Tibial nerve (tissue), 4 donors: ENCODE results near the gene STARD13. TPM values are rescaled to one million over a fixed set of nuclear protein-coding genes. Genes with fewer than 3 reads are reported as not detected.
A peak's percentile ranks its signal among the peaks of the same experiment; 100 is the strongest.

ENCODE experiments used
- DNase-seq, 2 donors: peaks; one replicate each; pipeline ENCODE4 v3.0.0-alpha.2; 2019; ENCODE audit warnings: low spot score in 2 of 2
- H3K27ac ChIP-seq, 4 donors: fragments of 200-600 bp; sonication (generic) in 3 of 4; one replicate each; pipeline ENCODE4 v1.5.1; 2017 to 2019; ENCODE audit warnings: mild to moderate bottlenecking in 1 of 4
- H3K27me3 ChIP-seq, 2 donors: fragments of 200-600 bp; sonication (generic) in 1 of 2; one replicate each; pipeline versions ENCODE4 v1.5.1 to v1.6.0; 2017 to 2019
- H3K36me3 ChIP-seq, 3 donors: fragments of 200-600 bp; sonication (generic); one replicate each; pipeline ENCODE4 v1.5.1; 2018 to 2019
- H3K4me1 ChIP-seq, 4 donors: fragments of 200-600 bp; sonication (generic) in 3 of 4; one replicate each; pipeline ENCODE4 v1.5.1; 2017 to 2019
- H3K4me3 ChIP-seq, 4 donors: fragments of 200-600 bp; sonication (generic) in 3 of 4; one replicate each; pipeline ENCODE4 v1.5.1; 2017 to 2019; ENCODE audit warnings: mild to moderate bottlenecking in 1 of 4, moderate library complexity in 1 of 4
- H3K9me3 ChIP-seq, 4 donors: fragments of 200-600 bp; sonication (generic) in 3 of 4; one replicate each; pipeline ENCODE4 v1.5.1; 2017 to 2019
- CTCF ChIP-seq, 5 experiments: fragments of 200-600 bp in 3 of 5; fragments of 450-650 bp in 2 of 5; sonication (generic) in 3 of 5; IDR thresholded peaks; one replicate each; pipeline ENCODE4 v1.5.1; 2016 to 2019; ENCODE audit warnings: antibody characterized with exemption in 5 of 5, mild to moderate bottlenecking in 3 of 5, moderate library complexity in 2 of 5
- EP300 ChIP-seq, 2 donors: sonication (generic); formaldehyde crosslinking; IDR thresholded peaks; one replicate each; pipeline ENCODE4 v1.6.1; 2017; ENCODE audit warnings: antibody characterized with exemption in 2 of 2, mild to moderate bottlenecking in 1 of 2
- POLR2A ChIP-seq, 2 donors: fragments of 450-650 bp; IDR thresholded peaks; one replicate each; pipeline ENCODE4 v1.6.1; 2017; ENCODE audit warnings: antibody characterized with exemption in 2 of 2, mild to moderate bottlenecking in 2 of 2, moderate library complexity in 2 of 2
- WGBS, 2 donors: methylation state at CpG; one replicate each; pipeline ENCODE4 v1.1.5; 2018; 5-methylcytosine and 5-hydroxymethylcytosine counted together
- total RNA-seq, 4 donors: library from RNA; depleted of rRNA; stranded (reverse); fragments of >200 nt; gene quantifications; one replicate each; pipeline ENCODE4 v1.1.0, GENCODE V29; 2016

The STARD13 gene
- total RNA-seq, 4 donors from 2014 or later: 52.7 to 125 (median 80.0) TPM

- Histone ChIP-seq H3K4me1 (peaks cover 0 to 92% (median 52%) of the 10 kb centered on the region in 4 donors), H3K9me3 (no peaks in the 10 kb centered on the region), H3K36me3 (no peaks in the 10 kb centered on the region), H3K27me3 (no peaks in the 10 kb centered on the region), H3K4me3 (no peak overlapping the region), H3K27ac (peak overlapping the region in 3 of 4 donors; percentile 53 to 76 (median 75))
- no peak for DNase-seq
- WGBS, 2 donors: 64 to 73% methylated on average over 5 of the region's 5 CpGs
- TF ChIP-seq EP300 (IDR thresholded peaks at IDR 0.05) (no peak), CTCF (IDR thresholded peaks at IDR 0.05) (no peak), POLR2A (IDR thresholded peaks at IDR 0.05) (no peak)
These were observed 112.6 kb downstream of the STARD13 start for GRCh38 chr13:33172911-33173310.

GRCh38 chr13:33172400-33172799, 113.2 kb downstream of the STARD13 start:
- Histone ChIP-seq H3K4me3 (no peak overlapping the region), H3K9me3 (no peaks in the 10 kb centered on the region), H3K36me3 (no peaks in the 10 kb centered on the region), H3K4me1 (peaks cover 0 to 95% (median 55%) of the 10 kb centered on the region in 4 donors), H3K27ac (peak overlapping the region in 3 of 4 donors; percentile 53 to 76 (median 75)), H3K27me3 (no peaks in the 10 kb centered on the region)
- WGBS, 2 donors: 62 to 69% methylated on average over 2 of the region's 2 CpGs
- DNase-seq: no peak
- TF ChIP-seq CTCF (IDR thresholded peaks at IDR 0.05) (no peak), EP300 (IDR thresholded peaks at IDR 0.05) (peak; percentile 45 to 60), POLR2A (IDR thresholded peaks at IDR 0.05) (no peak)

GRCh38 chr13:33169273-33169980, 116.1 kb downstream of the STARD13 start:
- Histone ChIP-seq H3K27ac (peak overlapping the region; percentile 54 to 80 (median 70)), H3K4me3 (no peak overlapping the region), H3K4me1 (peaks cover 0 to 82% (median 40%) of the 10 kb centered on the region in 4 donors), H3K9me3 (no peaks in the 10 kb centered on the region), H3K36me3 (peaks cover 0 to 24% (median 0%) of the 10 kb centered on the region in 3 donors), H3K27me3 (no peaks in the 10 kb centered on the region)
- no peak for DNase-seq
- no peak for TF ChIP-seq CTCF (IDR thresholded peaks at IDR 0.05)
- TF ChIP-seq EP300 (IDR thresholded peaks at IDR 0.05): no peak
- TF ChIP-seq POLR2A (IDR thresholded peaks at IDR 0.05): no peak
- WGBS, 2 donors: 68 to 70% methylated on average over 6 of the region's 6 CpGs

- DNase-seq: no peak
- Histone ChIP-seq H3K9me3 (no peaks in the 10 kb centered on the region), H3K27ac (peak overlapping the region; percentile 54 to 80 (median 70)), H3K4me1 (peaks cover 0 to 72% (median 34%) of the 10 kb centered on the region in 4 donors), H3K27me3 (no peaks in the 10 kb centered on the region), H3K36me3 (peaks cover 0 to 25% (median 0%) of the 10 kb centered on the region in 3 donors), H3K4me3 (no peak overlapping the region)
- WGBS, 2 donors: 48 to 61% methylated on average over 5 of the region's 5 CpGs
- TF ChIP-seq POLR2A (IDR thresholded peaks at IDR 0.05) (no peak), EP300 (IDR thresholded peaks at IDR 0.05) (no peak)
These were observed 117.1 kb downstream of the STARD13 start for GRCh38 chr13:33168321-33168960.

- TF ChIP-seq CTCF (IDR thresholded peaks at IDR 0.05) (no peak), POLR2A (IDR thresholded peaks at IDR 0.05) (no peak), EP300 (IDR thresholded peaks at IDR 0.05) (no peak)
- Histone ChIP-seq H3K4me1 (peaks cover 0 to 64% (median 29%) of the 10 kb centered on the region in 4 donors), H3K4me3 (peak overlapping the region in 1 of 4 donors; percentile 1), H3K36me3 (peaks cover 0 to 34% (median 0%) of the 10 kb centered on the region in 3 donors), H3K9me3 (peaks cover 0 to 6% (median 0%) of the 10 kb centered on the region in 4 donors), H3K27me3 (no peaks in the 10 kb centered on the region), H3K27ac (peak overlapping the region; percentile 41 to 80 (median 70))
- 27 to 38% methylated on average over 12 of the region's 12 CpGs for WGBS, 2 donors
- DNase-seq: no peak
These were observed 118.1 kb downstream of the STARD13 start for GRCh38 chr13:33167491-33167890.
